Measurements from ENCODE around the gene HOOK2. TPM values are rescaled to one million over a fixed set of nuclear protein-coding genes. Genes with fewer than 3 reads are reported as not detected.

The HOOK2 gene
- total and polyA plus RNA-seq, 2 of the 13 experiments (the other 11 are each of a cell fraction or from before 2014, with no cell fraction given), result 9.2 to 12.9 TPM

DNA sequence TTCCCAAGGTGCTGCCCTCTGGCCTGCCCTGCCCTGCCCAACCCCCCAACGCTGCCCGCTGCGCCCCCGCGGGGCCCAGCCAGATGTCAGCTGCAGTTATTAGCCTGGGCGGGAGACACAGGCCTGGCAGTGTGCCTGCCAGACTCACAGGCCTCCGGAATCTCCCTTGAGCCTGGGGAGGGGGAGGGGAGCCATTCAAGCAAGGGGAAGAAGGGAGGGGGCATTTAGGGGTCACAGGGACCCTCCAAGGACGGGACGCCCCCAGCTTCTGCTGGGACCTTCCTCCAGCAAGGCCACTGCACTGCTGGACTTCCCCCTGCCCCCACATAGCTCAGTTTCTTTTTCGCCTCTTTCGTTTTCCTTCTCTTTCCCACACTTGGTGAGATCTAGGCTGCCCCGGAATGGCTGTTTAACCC is 13.3 kb upstream of the HOOK2 start (continued):
- TF ChIP-seq, protein P1, sequence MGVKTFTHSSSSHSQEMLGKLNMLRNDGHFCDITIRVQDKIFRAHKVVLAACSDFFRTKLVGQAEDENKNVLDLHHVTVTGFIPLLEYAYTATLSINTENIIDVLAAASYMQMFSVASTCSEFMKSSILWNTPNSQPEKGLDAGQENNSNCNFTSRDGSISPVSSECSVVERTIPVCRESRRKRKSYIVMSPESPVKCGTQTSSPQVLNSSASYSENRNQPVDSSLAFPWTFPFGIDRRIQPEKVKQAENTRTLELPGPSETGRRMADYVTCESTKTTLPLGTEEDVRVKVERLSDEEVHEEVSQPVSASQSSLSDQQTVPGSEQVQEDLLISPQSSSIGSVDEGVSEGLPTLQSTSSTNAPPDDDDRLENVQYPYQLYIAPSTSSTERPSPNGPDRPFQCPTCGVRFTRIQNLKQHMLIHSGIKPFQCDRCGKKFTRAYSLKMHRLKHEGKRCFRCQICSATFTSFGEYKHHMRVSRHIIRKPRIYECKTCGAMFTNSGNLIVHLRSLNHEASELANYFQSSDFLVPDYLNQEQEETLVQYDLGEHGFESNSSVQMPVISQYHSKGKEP (CRISPR knock-in tag; IDR thresholded peaks at IDR 0.05), result no peak
- no peak for TF ChIP-seq ZNF589 (CRISPR knock-in tag; conservative IDR thresholded peaks at IDR 0.05)
- TF ChIP-seq ZNF143 (CRISPR knock-in tag; IDR thresholded peaks at IDR 0.05), result no peak
- no peak for TF ChIP-seq ZNF274 (CRISPR knock-in tag; IDR thresholded peaks at IDR 0.05)
- TF ChIP-seq, protein P2, sequence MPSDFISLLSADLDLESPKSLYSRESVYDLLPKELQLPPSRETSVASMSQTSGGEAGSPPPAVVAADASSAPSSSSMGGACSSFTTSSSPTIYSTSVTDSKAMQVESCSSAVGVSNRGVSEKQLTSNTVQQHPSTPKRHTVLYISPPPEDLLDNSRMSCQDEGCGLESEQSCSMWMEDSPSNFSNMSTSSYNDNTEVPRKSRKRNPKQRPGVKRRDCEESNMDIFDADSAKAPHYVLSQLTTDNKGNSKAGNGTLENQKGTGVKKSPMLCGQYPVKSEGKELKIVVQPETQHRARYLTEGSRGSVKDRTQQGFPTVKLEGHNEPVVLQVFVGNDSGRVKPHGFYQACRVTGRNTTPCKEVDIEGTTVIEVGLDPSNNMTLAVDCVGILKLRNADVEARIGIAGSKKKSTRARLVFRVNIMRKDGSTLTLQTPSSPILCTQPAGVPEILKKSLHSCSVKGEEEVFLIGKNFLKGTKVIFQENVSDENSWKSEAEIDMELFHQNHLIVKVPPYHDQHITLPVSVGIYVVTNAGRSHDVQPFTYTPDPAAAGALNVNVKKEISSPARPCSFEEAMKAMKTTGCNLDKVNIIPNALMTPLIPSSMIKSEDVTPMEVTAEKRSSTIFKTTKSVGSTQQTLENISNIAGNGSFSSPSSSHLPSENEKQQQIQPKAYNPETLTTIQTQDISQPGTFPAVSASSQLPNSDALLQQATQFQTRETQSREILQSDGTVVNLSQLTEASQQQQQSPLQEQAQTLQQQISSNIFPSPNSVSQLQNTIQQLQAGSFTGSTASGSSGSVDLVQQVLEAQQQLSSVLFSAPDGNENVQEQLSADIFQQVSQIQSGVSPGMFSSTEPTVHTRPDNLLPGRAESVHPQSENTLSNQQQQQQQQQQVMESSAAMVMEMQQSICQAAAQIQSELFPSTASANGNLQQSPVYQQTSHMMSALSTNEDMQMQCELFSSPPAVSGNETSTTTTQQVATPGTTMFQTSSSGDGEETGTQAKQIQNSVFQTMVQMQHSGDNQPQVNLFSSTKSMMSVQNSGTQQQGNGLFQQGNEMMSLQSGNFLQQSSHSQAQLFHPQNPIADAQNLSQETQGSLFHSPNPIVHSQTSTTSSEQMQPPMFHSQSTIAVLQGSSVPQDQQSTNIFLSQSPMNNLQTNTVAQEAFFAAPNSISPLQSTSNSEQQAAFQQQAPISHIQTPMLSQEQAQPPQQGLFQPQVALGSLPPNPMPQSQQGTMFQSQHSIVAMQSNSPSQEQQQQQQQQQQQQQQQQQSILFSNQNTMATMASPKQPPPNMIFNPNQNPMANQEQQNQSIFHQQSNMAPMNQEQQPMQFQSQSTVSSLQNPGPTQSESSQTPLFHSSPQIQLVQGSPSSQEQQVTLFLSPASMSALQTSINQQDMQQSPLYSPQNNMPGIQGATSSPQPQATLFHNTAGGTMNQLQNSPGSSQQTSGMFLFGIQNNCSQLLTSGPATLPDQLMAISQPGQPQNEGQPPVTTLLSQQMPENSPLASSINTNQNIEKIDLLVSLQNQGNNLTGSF (CRISPR knock-in tag; IDR thresholded peaks at IDR 0.05), result no peak
- peak; percentile 49; the same call in 1 of the 2 replicates for TF ChIP-seq ZNF792 (CRISPR knock-in tag; IDR thresholded peaks at IDR 0.05)
- TF ChIP-seq PHF8 (CRISPR knock-in tag; IDR thresholded peaks at IDR 0.05), result peak; percentile 33; the same call in 1 of the 2 replicates
- TF ChIP-seq, protein P3, sequence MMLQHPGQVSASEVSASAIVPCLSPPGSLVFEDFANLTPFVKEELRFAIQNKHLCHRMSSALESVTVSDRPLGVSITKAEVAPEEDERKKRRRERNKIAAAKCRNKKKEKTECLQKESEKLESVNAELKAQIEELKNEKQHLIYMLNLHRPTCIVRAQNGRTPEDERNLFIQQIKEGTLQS (CRISPR knock-in tag; IDR thresholded peaks at IDR 0.05), result no peak
- 0 out of 2 replicates have a peak, but pooled peaks have one; percentile 28 for TF ChIP-seq ZSCAN25 (CRISPR knock-in tag; IDR thresholded peaks at IDR 0.05)
- TF ChIP-seq, protein P4, sequence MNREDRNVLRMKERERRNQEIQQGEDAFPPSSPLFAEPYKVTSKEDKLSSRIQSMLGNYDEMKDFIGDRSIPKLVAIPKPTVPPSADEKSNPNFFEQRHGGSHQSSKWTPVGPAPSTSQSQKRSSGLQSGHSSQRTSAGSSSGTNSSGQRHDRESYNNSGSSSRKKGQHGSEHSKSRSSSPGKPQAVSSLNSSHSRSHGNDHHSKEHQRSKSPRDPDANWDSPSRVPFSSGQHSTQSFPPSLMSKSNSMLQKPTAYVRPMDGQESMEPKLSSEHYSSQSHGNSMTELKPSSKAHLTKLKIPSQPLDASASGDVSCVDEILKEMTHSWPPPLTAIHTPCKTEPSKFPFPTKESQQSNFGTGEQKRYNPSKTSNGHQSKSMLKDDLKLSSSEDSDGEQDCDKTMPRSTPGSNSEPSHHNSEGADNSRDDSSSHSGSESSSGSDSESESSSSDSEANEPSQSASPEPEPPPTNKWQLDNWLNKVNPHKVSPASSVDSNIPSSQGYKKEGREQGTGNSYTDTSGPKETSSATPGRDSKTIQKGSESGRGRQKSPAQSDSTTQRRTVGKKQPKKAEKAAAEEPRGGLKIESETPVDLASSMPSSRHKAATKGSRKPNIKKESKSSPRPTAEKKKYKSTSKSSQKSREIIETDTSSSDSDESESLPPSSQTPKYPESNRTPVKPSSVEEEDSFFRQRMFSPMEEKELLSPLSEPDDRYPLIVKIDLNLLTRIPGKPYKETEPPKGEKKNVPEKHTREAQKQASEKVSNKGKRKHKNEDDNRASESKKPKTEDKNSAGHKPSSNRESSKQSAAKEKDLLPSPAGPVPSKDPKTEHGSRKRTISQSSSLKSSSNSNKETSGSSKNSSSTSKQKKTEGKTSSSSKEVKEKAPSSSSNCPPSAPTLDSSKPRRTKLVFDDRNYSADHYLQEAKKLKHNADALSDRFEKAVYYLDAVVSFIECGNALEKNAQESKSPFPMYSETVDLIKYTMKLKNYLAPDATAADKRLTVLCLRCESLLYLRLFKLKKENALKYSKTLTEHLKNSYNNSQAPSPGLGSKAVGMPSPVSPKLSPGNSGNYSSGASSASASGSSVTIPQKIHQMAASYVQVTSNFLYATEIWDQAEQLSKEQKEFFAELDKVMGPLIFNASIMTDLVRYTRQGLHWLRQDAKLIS (CRISPR knock-in tag; IDR thresholded peaks at IDR 0.05), result no peak
- TF ChIP-seq NCOR1 (IDR thresholded peaks at IDR 0.05; ENCODE audit: borderline replicate concordance, low read length), result no peak
- no peak for TF ChIP-seq SRSF1 (optimal IDR thresholded peaks at IDR 0.05; ENCODE audit: low read depth, low read length)
- TF ChIP-seq SNAI1 (CRISPR knock-in tag; IDR thresholded peaks at IDR 0.05; ENCODE audit: borderline replicate concordance), result no peak
- peak; percentile 21 for TF ChIP-seq AGO2 (optimal IDR thresholded peaks at IDR 0.05; ENCODE audit: low read depth, low read length)
- no peak for TF ChIP-seq ZMAT3 (CRISPR knock-in tag; conservative IDR thresholded peaks at IDR 0.05)
- TF ChIP-seq ZNF33A (CRISPR knock-in tag; IDR thresholded peaks at IDR 0.05; ENCODE audit: borderline replicate concordance), result no peak
- no peak for TF ChIP-seq REL (CRISPR knock-in tag; conservative IDR thresholded peaks at IDR 0.05)
- TF ChIP-seq RFX5 (IDR thresholded peaks at IDR 0.05; ENCODE audit: low read depth, low read length), result no peak
- TF ChIP-seq ZBTB7B (CRISPR knock-in tag; IDR thresholded peaks at IDR 0.05), result no peak; the same call in 1 of the 2 replicates
- no peak for TF ChIP-seq ZNF382 (CRISPR knock-in tag; IDR thresholded peaks at IDR 0.05; ENCODE audit: borderline replicate concordance)
- TF ChIP-seq KAT2B (IDR thresholded peaks at IDR 0.05; ENCODE audit: borderline replicate concordance, low read depth, low read length), result no peak

Data from HepG2 (cell line).